GM19395 (cell line): ENCODE results near the gene PLPP7.

Experiments used
- ATAC-seq: cut with Tn5 transposase; IDR thresholded peaks from one replicate; pipeline ENCODE4 v1.9.1; 2021; ENCODE audit warnings: mild to moderate bottlenecking, moderate library complexity; ENCODE audit not compliant: unreplicated experiment

PLPP7 gene

DNA sequence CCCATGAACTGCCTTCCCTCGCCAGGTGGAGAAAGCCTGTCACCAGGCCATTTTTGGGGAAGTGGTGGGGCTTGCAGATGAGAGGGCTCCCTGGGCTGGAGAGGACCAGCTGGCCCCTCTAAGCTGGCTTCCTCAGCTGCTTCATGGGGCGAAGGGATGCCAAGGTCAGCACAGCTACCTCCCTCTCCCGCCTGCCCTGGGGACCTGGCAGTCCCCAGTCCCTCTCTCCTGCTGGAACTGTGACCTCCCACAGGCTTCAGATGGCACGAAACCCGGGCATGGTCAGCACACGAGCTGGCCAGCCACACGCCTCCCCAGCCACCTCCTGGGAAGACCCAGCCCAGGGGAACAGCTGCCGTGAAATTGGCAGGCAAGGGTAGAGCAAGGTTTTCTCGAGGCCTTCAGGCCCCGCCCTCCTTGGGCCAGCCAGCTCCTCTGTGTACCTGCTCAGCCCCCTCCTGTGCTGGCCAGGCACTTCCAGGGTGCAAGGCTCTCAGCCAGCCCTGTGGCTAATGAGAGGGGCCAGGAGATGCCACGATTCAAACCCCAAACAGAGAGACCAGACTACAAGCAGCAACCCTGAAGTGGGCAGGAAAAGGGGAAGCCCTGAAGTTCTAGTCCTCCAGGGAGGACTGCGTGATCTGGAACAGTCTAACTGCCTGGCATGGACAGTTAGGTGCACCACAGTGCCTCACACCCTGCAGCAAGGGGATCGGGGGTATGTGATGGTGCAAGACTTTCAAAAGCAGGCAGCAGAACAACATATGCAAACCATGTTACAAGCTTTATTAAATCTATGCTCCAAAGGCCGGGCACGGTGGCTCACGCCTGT lies 12.9 kb downstream of the PLPP7 start:
- no peak for ATAC-seq

DNA sequence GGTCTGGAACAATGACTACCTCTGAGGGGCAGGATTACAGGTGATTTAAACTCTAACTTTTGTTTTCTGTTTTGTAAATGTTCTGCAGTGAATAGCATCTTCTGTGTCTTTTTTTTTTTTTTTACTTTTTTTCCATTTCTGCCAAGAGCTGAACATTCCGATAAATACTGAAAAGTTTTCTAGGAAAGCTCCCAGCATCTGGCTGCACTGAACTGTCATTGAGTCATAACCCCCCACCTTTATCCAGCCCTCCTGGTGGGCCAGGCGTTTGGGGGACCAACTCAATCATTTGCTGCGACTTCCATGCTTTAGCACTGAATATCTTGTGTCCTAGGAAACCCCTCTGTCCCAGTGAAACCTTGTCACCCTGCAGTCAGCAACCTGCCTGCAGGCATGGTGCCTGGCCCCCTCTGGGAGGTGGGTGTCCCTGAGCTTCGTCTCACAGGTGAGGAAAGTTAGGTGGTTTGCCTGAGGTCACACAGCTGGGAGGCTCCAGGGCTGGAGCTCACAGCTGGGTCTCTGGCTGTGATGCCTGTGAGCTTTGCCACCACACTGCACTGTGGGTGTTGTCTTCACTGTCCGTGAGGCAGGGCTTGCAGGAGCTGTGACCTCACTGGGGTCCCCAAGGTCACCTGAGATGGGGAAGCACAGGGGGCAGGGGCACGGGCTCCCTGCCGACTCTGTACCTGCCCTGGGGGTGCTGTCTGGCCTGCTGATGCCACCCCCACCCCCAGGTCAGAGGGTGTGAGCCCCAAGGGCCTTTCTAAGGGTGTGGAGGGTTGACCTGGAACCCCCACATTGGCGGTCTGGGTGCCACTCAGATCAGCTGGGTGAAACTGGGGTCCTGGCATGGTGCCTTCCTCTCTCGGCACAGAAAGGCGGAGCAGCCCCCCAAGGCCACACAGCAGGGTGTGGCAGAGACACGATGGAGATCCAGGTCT lies 14.1 kb downstream of the PLPP7 start:
- ATAC-seq = no peak

DNA sequence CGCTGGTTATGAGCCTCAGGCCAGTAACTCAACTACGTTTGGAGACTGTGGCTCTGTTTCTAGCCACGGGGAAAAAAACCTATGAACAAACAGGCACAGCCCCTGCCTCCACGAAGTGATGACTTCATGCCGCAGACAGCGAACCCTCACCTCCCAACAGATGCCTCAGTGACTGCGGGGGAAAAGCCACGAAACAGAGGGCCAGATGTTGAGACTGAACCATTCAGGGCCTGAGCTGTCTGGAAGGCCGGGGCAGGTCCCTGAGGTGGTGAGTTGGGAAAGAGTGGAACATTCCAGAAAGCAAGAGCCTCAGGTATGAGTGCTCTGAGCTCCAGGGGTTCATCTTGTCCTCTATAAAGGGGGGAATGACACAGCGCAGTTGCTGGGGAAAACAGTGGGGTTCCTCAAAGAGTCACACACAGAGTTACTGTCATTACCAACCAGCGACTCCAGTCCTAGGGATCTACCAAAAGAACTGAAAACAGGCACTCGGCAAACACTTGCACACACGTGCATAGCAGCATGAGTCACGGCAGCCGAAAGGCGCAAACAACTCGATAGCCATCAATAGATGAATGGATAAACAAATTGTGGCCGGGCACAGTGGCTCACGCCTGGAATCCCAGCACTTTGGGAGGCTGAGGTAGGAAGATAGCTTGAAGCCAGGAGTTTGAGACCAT lies 15.3 kb downstream of the PLPP7 start:
- no peak for ATAC-seq

DNA sequence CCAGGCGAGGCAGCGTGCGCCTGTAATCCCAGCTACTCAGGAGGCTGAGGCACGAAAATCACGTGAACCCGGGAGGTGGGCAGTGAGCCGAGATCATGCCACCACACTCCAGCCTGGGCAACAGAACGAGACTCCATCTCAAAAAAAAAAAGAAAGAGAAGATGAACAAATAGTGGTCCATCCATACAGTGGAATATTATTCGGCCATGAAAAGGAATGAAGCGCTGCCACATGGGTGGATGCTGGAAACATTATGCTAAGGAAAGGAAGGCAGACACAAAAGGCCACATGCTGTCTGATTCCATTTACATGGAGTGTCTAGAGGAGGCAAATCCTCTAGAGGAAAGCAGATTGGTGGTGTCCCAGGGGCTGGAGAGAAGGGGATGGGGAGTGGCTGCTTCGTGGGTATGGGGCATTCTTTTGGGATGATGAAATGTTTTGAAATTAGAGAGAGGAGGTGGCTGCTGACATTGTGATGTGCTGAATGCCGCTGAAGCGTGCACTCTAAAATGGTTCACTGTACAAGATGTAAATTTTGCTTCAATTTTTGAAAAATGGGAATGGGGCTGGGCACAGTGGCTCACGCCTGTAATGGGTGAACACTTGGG lies 17.0 kb downstream of the PLPP7 start:
- no peak for ATAC-seq

DNA sequence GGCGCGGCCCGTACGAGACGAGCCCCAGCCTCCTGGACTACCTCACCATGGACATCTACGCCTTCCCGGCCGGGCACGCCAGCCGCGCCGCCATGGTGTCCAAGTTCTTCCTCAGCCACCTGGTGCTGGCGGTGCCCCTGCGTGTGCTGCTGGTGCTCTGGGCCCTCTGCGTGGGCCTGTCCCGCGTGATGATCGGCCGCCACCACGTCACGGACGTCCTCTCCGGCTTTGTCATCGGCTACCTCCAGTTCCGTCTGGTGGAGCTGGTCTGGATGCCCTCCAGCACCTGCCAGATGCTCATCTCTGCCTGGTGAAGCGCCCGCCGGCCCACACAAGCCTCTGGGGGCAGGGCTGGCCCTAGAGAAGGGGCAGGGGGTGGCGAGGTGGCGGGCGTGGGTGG lies 18.5 kb downstream of the PLPP7 start:
- no peak for ATAC-seq

DNA sequence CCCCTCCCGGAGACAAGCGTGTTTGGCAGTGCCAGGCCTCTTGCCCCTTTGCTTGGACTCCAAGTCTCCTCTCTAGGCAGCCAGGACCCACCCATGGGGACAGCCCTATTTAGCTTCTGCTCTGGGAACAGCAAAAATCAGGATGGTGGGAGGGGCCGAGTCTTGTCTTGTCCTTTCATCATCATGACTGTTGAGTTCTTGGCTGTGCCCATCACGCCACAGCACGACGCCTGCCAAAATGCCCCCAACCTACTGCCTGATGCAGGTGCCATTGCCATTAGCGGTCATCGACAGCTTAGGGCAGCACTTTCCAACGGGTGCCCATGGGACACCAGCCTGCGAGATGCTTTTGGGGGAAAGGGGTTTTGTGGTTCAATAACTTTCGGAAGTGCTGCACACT lies 18.9 kb downstream of the PLPP7 start:
- no peak for ATAC-seq

DNA sequence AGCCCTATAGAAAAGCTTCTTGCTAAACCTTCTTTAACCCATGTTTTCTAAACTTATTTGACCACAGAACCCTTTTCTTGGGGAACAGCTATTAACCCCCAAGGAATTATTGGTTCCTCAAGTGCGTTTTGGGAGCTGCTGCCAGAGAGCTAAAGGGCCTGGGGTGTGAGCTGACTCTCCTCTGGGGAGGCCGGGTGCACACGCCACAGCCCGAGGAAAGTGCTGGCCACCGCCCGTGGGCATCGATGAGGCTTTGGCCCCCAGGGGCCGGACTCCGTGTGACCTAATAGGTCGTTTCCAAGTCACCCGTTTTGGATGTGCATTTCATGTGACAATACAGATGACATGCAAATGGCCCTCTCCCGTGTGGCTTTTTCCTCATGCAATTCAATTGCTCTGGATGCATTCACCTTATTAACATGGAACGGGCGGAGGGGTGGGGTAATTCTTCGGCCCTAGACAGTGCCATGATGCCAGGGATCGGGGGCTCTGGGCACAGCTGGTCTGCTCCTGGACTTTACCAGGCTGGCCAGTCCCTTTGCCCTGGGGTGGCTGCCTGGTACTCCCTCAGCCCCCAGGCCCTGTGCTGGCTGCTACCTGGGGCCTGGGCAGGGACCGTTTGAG lies 19.5 kb downstream of the PLPP7 start:
- no peak for ATAC-seq

DNA sequence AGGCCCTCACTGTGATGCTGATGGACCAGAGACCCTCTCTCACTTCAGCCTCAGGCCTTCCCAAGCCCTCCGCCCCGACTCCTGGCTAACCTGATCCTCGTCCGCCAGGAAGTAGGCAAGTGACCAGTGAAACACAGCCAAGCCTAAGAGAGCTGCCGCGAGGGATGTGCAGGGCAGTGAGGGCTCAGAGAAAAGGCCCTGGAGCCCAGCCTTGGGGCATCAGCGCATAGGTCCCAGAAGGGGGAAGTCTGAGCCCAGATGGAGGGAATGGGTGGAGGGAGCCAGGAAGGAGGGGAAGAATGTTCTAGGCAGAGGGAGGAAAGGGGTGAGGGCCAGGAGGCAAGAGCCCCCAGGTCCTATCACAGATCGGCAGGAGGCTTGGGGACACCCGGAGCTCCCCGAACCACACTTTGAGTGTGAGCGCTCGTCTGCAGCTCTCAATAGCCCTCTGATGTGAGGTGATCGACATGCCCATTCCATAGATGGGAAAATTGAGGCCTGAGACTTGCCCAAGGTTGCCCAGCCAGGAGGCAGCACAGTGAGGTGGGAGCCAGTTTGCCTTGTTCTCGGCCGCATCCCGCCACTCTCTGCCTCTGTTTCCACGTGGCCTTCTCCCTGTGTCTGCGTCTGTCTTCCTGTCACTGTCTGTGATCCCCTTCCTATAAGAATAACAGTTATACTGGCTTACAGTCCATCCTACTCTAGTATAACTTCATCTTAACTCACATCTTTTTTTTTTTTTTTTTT lies 20.2 kb downstream of the PLPP7 start:
- ATAC-seq = no peak

DNA sequence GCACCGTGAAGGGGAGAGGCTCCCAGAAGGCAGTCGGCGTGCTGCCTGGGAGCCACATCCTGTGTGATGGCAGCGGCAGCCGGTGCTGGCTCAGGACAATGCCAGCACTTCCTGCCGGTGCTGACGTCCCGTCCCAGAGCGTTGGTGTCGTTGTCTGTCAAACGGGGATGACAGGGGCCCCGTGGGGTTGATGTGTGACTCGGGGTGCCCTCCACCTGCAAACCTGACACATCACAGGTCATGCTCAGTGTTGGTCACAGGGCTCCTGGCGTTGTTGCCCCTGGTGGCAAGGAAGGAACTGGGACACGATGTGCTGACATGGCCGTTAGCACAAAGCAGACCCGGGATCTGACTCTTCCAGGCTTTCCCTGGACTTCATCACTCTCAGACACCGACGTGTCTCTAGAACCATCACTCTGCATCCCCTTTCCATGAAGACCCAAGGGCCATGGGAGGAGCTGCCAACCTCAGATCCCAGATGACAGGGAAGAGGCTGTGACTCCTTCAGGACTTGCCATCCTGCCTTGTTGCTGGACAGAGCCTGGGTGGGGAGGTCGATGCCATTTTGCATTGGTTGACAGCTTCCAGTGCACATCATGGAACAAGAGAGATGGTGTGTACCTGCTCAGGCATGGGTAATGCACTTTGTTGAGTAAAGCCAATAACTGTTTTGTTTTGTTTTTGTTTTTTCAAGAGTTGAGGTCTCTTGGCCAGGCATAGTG lies 21.5 kb downstream of the PLPP7 start:
- no peak for ATAC-seq

DNA sequence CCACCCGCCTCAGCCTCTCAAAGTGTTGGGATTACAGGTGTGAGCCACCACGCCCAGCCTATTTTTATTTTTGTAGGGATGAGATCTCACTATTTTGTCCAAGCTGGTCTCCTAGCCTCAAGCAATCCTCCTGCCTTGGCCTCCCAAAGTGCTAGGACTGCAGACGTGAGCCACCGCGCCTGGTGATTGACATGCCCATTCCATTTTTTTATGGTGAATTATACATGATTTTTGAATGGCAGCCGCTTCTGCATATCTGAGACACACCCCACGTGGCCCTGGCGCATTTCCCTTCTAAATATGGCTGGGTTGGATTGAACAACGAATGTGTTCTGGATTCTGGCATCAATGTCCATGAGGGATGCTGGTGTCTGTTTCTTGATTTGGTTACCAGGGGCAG lies 22.7 kb downstream of the PLPP7 start:
- ATAC-seq = no peak

DNA sequence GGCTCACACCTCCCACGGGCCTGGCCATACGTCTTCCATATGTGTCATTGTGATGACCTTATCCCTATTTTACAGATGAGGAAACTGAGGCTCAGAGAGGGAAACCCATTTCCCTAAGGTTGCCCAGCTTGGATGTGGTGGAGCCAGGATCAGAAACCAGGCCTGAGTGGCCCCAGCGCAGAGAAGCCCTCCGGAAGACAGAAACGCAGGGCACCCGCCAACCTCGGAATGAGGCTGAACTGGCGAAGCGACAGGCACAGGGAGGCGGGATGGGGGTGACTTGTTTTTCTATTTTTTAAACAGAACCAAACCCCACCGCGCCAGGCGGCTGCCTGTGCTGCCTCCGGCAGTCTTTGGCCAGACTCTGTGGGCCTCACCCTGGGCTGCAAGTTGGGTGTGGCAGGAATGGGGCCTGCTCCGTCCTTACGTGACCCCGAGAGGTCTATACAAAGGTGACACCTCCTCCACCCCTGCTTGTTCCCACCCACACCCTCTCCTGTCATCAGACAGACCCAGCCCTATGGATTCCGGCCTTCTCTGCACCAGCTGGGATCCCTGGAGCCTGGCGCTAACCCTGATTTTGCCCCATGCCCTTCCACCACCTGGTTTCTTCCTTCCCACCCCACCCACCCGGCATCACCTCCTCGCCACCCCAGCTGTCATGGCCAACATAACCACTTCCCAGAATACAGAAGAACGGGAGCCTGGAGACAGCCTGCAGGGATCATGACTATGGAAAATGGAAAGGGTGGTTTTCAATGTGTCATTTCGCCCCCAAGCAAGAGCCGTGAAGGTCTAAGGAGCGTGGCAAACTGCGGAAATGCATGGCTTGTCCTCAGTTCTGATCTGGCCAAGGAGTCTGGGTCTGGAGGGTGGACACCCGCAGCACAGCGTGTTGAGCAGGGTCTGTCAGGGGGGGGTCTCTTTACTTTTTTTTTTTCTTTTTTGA lies 23.6 kb downstream of the PLPP7 start:
- no peak for ATAC-seq

DNA sequence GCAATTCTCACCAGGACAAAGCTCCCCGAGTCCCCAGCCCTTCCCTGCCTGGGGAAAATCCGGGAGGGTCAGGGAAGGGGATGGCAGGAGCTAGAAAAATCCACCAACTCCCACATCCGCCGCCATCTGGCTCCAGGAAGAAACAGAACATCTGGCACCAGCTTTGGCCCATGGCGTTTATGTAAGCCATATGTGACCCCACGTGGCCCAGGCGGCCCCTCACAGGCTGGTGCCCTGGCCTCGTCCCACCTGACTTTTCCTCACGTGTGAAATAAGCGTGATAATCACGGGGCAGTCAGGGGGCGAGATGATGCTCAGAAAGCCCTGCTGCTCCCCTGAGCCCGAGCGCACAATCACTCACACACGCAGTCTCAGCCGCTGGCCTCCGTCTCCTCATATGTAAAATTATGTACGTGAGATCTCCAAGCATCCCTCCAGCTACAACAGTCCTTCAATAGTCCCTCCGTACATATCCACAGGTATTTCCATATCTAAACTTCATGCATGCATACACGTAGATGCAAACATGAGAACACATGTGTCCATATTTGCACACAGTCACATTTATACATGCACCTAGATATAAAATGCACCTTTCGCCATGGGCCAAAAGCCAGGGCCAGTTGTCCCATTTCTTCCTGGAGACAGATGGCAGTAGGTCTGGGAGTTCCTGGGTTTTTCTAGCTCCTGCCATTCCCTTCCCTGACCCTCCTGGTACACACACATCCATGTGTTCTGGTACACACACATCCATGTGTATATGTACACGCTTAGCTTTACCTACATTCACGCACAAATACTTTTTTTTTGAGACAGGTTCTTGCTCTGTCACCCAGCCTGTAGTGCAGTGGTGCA lies 28.9 kb downstream of the PLPP7 start:
- no peak for ATAC-seq

DNA sequence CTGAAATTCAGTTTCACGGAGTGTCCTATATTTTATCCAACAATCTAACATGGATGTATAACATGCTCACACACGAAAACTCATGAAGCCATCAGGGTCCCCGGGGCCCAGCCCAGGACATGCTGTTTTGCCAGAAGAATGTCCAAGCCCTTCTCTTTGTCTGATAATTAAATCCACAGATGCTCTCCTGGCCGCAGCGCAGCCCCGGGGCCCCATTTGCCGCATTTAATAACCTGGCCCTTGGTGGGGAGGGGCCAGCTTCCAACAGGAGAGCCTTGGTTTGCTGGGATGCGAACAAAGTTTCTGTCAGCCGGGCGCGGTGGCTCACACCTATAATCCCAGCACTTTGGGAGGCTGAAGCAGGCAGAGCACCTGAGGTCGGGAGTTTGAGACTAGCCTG lies 30.0 kb downstream of the PLPP7 start:
- no peak for ATAC-seq

DNA sequence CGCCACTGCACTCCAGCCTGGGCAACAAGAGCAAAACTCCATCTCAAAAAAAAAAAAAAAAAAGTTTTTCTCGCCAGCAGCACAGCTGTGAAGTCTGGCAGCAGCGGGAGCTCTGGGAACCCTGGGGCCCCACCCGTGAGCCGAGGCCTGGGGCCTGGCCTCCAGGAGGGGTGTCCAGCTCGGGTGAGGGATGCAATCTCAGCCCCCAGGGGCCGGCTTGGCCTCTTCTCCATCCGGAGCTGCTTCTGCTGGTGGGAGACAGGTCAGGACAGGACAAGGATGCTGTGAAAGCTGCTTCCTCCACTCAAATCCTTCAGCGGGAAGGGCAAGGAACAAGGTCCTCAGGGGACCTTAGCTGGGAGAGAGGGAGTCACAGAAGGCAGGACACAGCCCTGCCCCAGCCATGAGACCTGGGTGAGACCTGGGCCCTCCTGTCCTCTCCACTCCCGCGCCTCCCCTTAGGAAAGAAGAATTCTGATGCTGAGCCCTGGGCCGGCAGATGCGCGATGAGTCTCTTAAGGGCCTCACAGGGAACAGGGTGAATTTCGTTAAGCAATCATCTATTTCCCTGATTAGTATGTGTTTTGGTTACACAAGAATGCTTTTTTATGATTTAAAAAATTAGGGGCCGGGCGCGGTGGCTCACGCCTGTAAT lies 30.6 kb downstream of the PLPP7 start:
- no peak for ATAC-seq

DNA sequence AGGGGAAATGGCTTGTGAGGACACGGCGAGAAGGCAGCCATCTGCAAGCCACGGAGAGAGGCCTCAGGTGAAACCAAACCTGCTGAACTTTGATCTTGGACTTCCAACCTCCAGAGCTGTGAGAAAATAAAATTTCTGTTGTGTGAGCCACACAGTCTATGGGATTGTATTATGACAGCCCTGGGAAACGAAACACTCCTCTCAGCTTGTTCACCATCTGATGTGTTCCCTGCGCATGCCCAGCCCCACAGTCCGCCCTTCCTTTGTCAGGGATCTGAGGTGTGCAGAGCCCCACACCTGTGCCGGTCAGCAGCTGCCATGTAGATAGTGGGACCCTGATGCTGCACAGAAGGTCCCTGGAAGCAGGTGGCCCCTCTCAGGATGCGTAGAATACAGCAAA lies 34.1 kb downstream of the PLPP7 start:
- ATAC-seq = no peak
